GM10248 (cell line): ENCODE measurements around the gene IGF2BP1.
"Not testable (repeated sequence)": the region's sequence is repeated elsewhere in the genome, so short reads cannot be mapped to it uniquely, and the experiment has no call there.

Experiments
- CTCF ChIA-PET: fragments of 300-600 bp; sonication (Branson Sonifier 250); formaldehyde crosslinking; extraction: SDS; loops from one replicate; lab custom pipeline; 2021; ENCODE audit warnings: antibody characterized with exemption; lab: Yijun Ruan, JAX
- POLR2A ChIA-PET: fragments of 350-650 bp; sonication (Branson Sonifier 250); formaldehyde crosslinking; extraction: SDS; loops from one replicate; lab custom pipeline; 2020; ENCODE audit warnings: antibody characterized with exemption; lab: Yijun Ruan, JAX
- DNase-seq: peaks from one replicate; pipeline ENCODE4 v3.0.0; 2012; ENCODE audit errors: extremely low spot score
- CTCF ChIP-seq: IDR thresholded peaks from 2 replicates; pipeline ENCODE4 v1.5.1; 2012; ENCODE audit warnings: mild to moderate bottlenecking, low read depth; ENCODE audit errors: extremely low read depth, missing control alignments, control extremely low read depth

Gene IGF2BP1

GRCh38 chr17:49076573-49077384 lies 79.6 kb downstream of the IGF2BP1 start:
- no peak for DNase-seq
- ChIA-PET POLR2A (no interaction called here), CTCF (no interaction called here)
- no peak for TF ChIP-seq CTCF

- TF ChIP-seq CTCF = no peak
- ChIA-PET CTCF (interaction anchor here (1.0 kb wide), 1 partner anchor 9 kb away, joined by 3 read pairs; no protein-coding TSS in a partner anchor), POLR2A (no interaction called here)
- no peak for DNase-seq
Measured at GRCh38 chr17:49078248-49078647, 81.1 kb downstream of the IGF2BP1 start.

- TF ChIP-seq CTCF = no peak
- DNase-seq = no peak
- POLR2A ChIA-PET = no interaction called here
- CTCF ChIA-PET = no interaction called here
Measured at GRCh38 chr17:49079840-49080663, 82.9 kb downstream of the IGF2BP1 start.

GRCh38 chr17:49082231-49082630 lies 85.0 kb downstream of the IGF2BP1 start:
- CTCF ChIA-PET = interaction anchor here (1.4 kb wide), 1 partner anchor 28 kb away, joined by 3 read pairs; no protein-coding TSS in a partner anchor
- POLR2A ChIA-PET = no interaction called here
- DNase-seq = no peak
- TF ChIP-seq CTCF = no peak

- POLR2A ChIA-PET = interaction anchor here (0.7 kb wide), 1 partner anchor 351 kb away, joined by 3 read pairs; no protein-coding TSS in a partner anchor
- DNase-seq, CTCF ChIA-PET: not testable (repeated sequence)
Measured at GRCh38 chr17:49085046-49085445, 87.9 kb downstream of the IGF2BP1 start.

- ChIA-PET POLR2A (no interaction called here), CTCF (no interaction called here)
- no peak for DNase-seq
- no peak for TF ChIP-seq CTCF
Measured at GRCh38 chr17:49085565-49086315, 88.6 kb downstream of the IGF2BP1 start.
